ENCODE results near the gene TNFRSF14.

The TNFRSF14 gene

GRCh38 chr1:2523191-2523890, 32.8 kb upstream of the TNFRSF14 start:
- DNase-seq (ENCODE audit: low read depth in 2 of 2) = no peak

GRCh38 chr1:2523891-2524609, 32.1 kb upstream of the TNFRSF14 start:
- DNase-seq (ENCODE audit: low read depth in 2 of 2) = peak in 1 of 2 donors; percentile 20

- DNase-seq (ENCODE audit: low read depth in 2 of 2) = no peak
Measured at GRCh38 chr1:2525572-2525919, 30.6 kb upstream of the TNFRSF14 start.

GRCh38 chr1:2525920-2526823, 30.0 kb upstream of the TNFRSF14 start, which contains the start of gene PANK4:
Gene PANK4, minus strand, starts transcription at chr1:2526596. Its CDS starts 9 bp downstream, at chr1:2526587.
- peak; percentile 75 to 79 for DNase-seq (ENCODE audit: low read depth in 2 of 2)

- peak; percentile 37 to 53 for DNase-seq (ENCODE audit: low read depth in 2 of 2)
Measured at GRCh38 chr1:2526824-2527555, 29.2 kb upstream of the TNFRSF14 start.

GRCh38 chr1:2527556-2527860, 28.7 kb upstream of the TNFRSF14 start:
- no peak for DNase-seq (ENCODE audit: low read depth in 2 of 2)

GRCh38 chr1:2528016-2528415, 28.2 kb upstream of the TNFRSF14 start:
- no peak for DNase-seq (ENCODE audit: low read depth in 2 of 2)

- DNase-seq (ENCODE audit: low read depth in 2 of 2) = no peak
Measured at GRCh38 chr1:2528611-2528965, 27.6 kb upstream of the TNFRSF14 start.

GRCh38 chr1:2528966-2529783, 27.0 kb upstream of the TNFRSF14 start:
- no peak for DNase-seq (ENCODE audit: low read depth in 2 of 2)

GRCh38 chr1:2529784-2530512, 26.2 kb upstream of the TNFRSF14 start, which contains the start of gene HES5:
Gene HES5, minus strand, starts transcription at chr1:2530263. Its CDS starts 99 bp downstream, at chr1:2530164.
- DNase-seq (ENCODE audit: low read depth in 2 of 2) = no peak

GRCh38 chr1:2530513-2531361, 25.4 kb upstream of the TNFRSF14 start:
- DNase-seq (ENCODE audit: low read depth in 2 of 2) = no peak

- no peak for DNase-seq (ENCODE audit: low read depth in 2 of 2)
Measured at GRCh38 chr1:2532485-2533160, 23.5 kb upstream of the TNFRSF14 start.

GRCh38 chr1:2533365-2533764, 22.8 kb upstream of the TNFRSF14 start:
- DNase-seq (ENCODE audit: low read depth in 2 of 2) = no peak

GRCh38 chr1:2534315-2534686, 21.9 kb upstream of the TNFRSF14 start:
- no peak for DNase-seq (ENCODE audit: low read depth in 2 of 2)

GRCh38 chr1:2534687-2535441, 21.3 kb upstream of the TNFRSF14 start:
- no peak for DNase-seq (ENCODE audit: low read depth in 2 of 2)

- no peak for DNase-seq (ENCODE audit: low read depth in 2 of 2)
Measured at GRCh38 chr1:2535455-2535854, 20.7 kb upstream of the TNFRSF14 start.

- no peak for DNase-seq (ENCODE audit: low read depth in 2 of 2)
Measured at GRCh38 chr1:2535981-2536380, 20.2 kb upstream of the TNFRSF14 start.

GRCh38 chr1:2537784-2538115, 18.4 kb upstream of the TNFRSF14 start:
- DNase-seq (ENCODE audit: low read depth in 2 of 2) = no peak

Measured in activated CD4-positive, alpha-beta T cell treated with anti-CD3 and anti-CD28 coated beads for 24 hours (primary cell).